AG10803 (cell line): ENCODE results near the gene GAB1.

Experiments used
- DNase-seq: peaks from one replicate; pipeline ENCODE4 v3.0.0; 2010; ENCODE audit warnings: low read depth
- H3K4me3 ChIP-seq: 2 replicates; pipeline ENCODE4 v1.5.1; 2011; ENCODE audit warnings: mild to moderate bottlenecking, low read length, control low read depth
- CTCF ChIP-seq: conservative IDR thresholded peaks from 2 replicates; pipeline ENCODE4 v1.5.1; 2011; ENCODE audit warnings: mild to moderate bottlenecking, low read length, control low read depth, inconsistent platforms

Gene GAB1

DNA sequence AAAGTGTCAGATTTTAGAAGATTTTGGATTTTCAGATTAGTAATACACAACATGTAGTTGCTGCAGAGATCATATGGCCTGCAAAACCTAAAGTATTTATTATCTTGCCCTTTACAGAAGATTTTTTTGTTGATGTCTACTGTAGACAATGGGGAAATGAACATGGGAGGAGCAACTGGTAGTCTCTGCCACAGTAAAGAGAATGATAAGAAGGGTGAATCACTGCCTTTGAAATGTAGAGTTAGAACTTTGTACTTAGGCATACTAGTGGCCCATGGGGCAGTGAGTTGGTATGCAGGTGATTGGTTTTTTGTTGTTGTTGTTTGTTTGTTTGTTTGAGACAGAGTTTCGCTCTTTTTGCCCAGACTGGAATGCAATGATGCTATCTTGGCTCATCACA is 50.1 kb downstream of the GAB1 start:
- H3K4me3 ChIP-seq = no peak overlapping the region
- TF ChIP-seq CTCF = no peak
- no peak for DNase-seq

- no peak overlapping the region for H3K4me3 ChIP-seq
- peak; percentile 65 for DNase-seq
- no peak for TF ChIP-seq CTCF
Measured at GRCh38 chr4:143389579-143390195, 53.0 kb downstream of the GAB1 start.

GRCh38 chr4:143390764-143391163 is 54.1 kb downstream of the GAB1 start:
- no peak for TF ChIP-seq CTCF
- no peak for DNase-seq
- H3K4me3 ChIP-seq = no peak overlapping the region

GRCh38 chr4:143391261-143391660 is 54.6 kb downstream of the GAB1 start:
- TF ChIP-seq CTCF = no peak
- DNase-seq = no peak
- H3K4me3 ChIP-seq = no peak overlapping the region

GRCh38 chr4:143391895-143392294 is 55.2 kb downstream of the GAB1 start:
- no peak for TF ChIP-seq CTCF
- H3K4me3 ChIP-seq = no peak overlapping the region
- DNase-seq = peak; percentile 81

GRCh38 chr4:143393195-143393594 is 56.5 kb downstream of the GAB1 start:
- TF ChIP-seq CTCF = no peak
- H3K4me3 ChIP-seq = no peak overlapping the region
- DNase-seq = no peak

GRCh38 chr4:143394739-143395453 is 58.2 kb downstream of the GAB1 start:
- no peak overlapping the region for H3K4me3 ChIP-seq
- TF ChIP-seq CTCF = no peak
- DNase-seq = no peak
